Tibial artery (tissue), 4 donors: ENCODE measurements around the gene LRP1B.

ENCODE experiments used
- DNase-seq, 2 donors: peaks; one replicate each; pipeline ENCODE4 v3.0.0-alpha.2; 2019
- H3K27ac ChIP-seq, 2 donors: fragments of 200-600 bp; sonication (generic) in 1 of 2; 1 replicate in 1 of 2; 2 replicates in 1 of 2; pipeline ENCODE4 v1.5.1; 2018 to 2019; ENCODE audit warnings: mild to moderate bottlenecking in 1 of 2
- H3K27me3 ChIP-seq, 2 donors: fragments of 200-600 bp; sonication (generic) in 1 of 2; one replicate each; pipeline versions ENCODE4 v1.5.1 to v1.6.0; 2016 to 2019
- H3K36me3 ChIP-seq, 3 donors: fragments of 200-600 bp; sonication (generic) in 2 of 3; one replicate each; pipeline ENCODE4 v1.5.1; 2016 to 2019; ENCODE audit warnings: mild to moderate bottlenecking in 2 of 3
- H3K4me1 ChIP-seq, 4 donors: fragments of 200-600 bp; sonication (generic) in 2 of 4; 1 replicate in 3 of 4; 2 replicates in 1 of 4; pipeline ENCODE4 v1.5.1; 2016 to 2019
- H3K4me3 ChIP-seq, 2 donors: fragments of 200-600 bp; sonication (generic) in 1 of 2; 1 replicate in 1 of 2; 2 replicates in 1 of 2; pipeline ENCODE4 v1.5.1; 2018 to 2019; ENCODE audit warnings: mild to moderate bottlenecking in 2 of 2
- H3K9me3 ChIP-seq, 3 donors: fragments of 200-600 bp; sonication (generic) in 1 of 3; one replicate each; pipeline ENCODE4 v1.5.1; 2016 to 2019
- CTCF ChIP-seq, 2 experiments: fragments of 200-600 bp in 1 of 2; fragments of 450-650 bp in 1 of 2; IDR thresholded peaks; one replicate each; pipeline ENCODE4 v1.5.1; 2017 to 2019; ENCODE audit warnings: antibody characterized with exemption in 2 of 2, mild to moderate bottlenecking in 1 of 2, moderate library complexity in 1 of 2
- intact Hi-C: fragments of 100-400 bp; cut with DNase I; formaldehyde crosslinking; loops from one replicate; pipeline ENCODE4 v1.15.0; 2023; ENCODE audit warnings: low total_unique reads

The LRP1B gene

DNA sequence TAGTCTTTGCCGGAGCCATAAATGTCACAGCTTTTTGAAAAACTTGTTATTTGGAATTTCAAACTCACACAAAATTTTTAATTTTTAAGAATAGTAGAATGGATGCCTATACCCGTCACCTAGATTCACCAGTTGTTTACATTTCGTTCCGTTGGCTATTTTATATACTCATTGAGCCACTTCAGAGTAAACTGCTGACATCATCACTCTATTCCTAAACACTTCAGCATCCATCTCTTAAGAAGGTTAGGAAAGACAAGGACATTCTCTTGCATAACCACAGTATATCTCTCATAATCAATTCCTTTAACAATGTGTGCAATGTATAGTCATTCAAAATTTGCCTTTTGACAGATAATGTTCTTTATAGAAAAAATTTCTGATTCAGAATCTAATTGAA is 1065.8 kb downstream of the LRP1B start:
- no peak for TF ChIP-seq CTCF (IDR thresholded peaks at IDR 0.05)
- intact Hi-C loops, result no loop called here
- Histone ChIP-seq H3K4me3 (no peak overlapping the region), H3K36me3 (no peaks in the 10 kb centered on the region), H3K27ac (no peak overlapping the region), H3K9me3 (no peaks in the 10 kb centered on the region), H3K4me1 (no peaks in the 10 kb centered on the region), H3K27me3 (no peaks in the 10 kb centered on the region)
- no peak for DNase-seq

GRCh38 chr2:141063406-141063805 is 1067.4 kb downstream of the LRP1B start:
- H3K4me1 ChIP-seq, result no peaks in the 10 kb centered on the region
- intact Hi-C loops, result no loop called here
- no peak for DNase-seq
- TF ChIP-seq CTCF (IDR thresholded peaks at IDR 0.05), result no peak
- no peaks in the 10 kb centered on the region for H3K36me3 ChIP-seq
- H3K4me3 ChIP-seq, result no peak overlapping the region
- no peaks in the 10 kb centered on the region for H3K27me3 ChIP-seq
- no peaks in the 10 kb centered on the region for H3K9me3 ChIP-seq
- no peak overlapping the region for H3K27ac ChIP-seq

GRCh38 chr2:141062443-141062842 is 1068.4 kb downstream of the LRP1B start:
- intact Hi-C loops, result no loop called here
- H3K4me1 ChIP-seq, result no peaks in the 10 kb centered on the region
- no peak for TF ChIP-seq CTCF (IDR thresholded peaks at IDR 0.05)
- no peaks in the 10 kb centered on the region for H3K27me3 ChIP-seq
- H3K9me3 ChIP-seq, result no peaks in the 10 kb centered on the region
- H3K36me3 ChIP-seq, result no peaks in the 10 kb centered on the region
- H3K27ac ChIP-seq, result no peak overlapping the region
- H3K4me3 ChIP-seq, result no peak overlapping the region
- DNase-seq, result no peak

DNA sequence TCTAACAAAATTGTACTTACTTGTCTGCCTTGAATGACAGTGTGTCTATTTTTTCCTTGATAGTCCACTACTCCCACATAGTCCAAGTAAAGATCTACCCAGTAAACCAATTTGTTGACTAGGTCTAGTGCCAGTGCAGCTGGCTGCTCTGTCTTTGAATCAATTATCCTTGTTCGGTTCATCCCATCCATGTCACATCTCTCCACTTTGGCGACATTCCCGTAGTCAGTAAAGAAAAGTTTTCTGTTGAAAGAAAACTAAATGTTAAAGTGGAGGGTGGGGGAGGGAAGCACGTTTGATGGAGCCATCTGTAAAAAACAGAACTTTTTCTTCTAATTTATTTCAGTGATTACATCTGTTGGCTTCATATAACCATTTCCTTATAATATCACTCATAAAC is 1068.8 kb downstream of the LRP1B start:
- intact Hi-C loops, result no loop called here
- Histone ChIP-seq H3K27me3 (no peaks in the 10 kb centered on the region), H3K4me1 (no peaks in the 10 kb centered on the region), H3K36me3 (no peaks in the 10 kb centered on the region), H3K4me3 (no peak overlapping the region), H3K9me3 (no peaks in the 10 kb centered on the region), H3K27ac (no peak overlapping the region)
- TF ChIP-seq CTCF (IDR thresholded peaks at IDR 0.05), result no peak
- no peak for DNase-seq

DNA sequence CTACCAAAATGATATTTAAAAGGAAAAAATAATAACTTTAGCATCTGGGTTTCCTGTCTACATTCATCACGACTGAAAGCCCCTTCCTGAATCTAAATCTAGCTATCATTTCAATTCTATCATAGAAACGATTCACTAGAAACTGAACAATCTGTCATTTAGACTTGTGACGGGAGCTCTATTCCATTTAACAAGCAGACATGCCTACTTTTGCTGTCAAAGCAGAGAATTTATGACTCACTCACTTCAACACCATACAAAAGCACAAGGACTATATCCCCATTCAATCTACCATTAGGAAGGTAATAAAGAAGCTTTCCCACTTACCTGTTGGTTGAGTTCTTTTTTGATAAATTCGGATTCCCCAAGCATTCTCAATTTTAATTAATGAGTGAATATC is 1072.3 kb downstream of the LRP1B start:
- intact Hi-C loops, result no loop called here

More for the DNA sequence above, 1072.3 kb downstream of the LRP1B start:
- Histone ChIP-seq H3K4me1 (no peaks in the 10 kb centered on the region), H3K27me3 (no peaks in the 10 kb centered on the region), H3K36me3 (no peaks in the 10 kb centered on the region), H3K9me3 (no peaks in the 10 kb centered on the region), H3K27ac (no peak overlapping the region), H3K4me3 (no peak overlapping the region)
- DNase-seq, result no peak
- no peak for TF ChIP-seq CTCF (IDR thresholded peaks at IDR 0.05)
